ENCODE results near the gene CETP.

GRCh38 chr16:57001026-57001679 lies 39.4 kb downstream of the CETP start:
- TF ChIP-seq POLR2A (IDR thresholded peaks at IDR 0.05) = no peak
- TF ChIP-seq, protein P1, sequence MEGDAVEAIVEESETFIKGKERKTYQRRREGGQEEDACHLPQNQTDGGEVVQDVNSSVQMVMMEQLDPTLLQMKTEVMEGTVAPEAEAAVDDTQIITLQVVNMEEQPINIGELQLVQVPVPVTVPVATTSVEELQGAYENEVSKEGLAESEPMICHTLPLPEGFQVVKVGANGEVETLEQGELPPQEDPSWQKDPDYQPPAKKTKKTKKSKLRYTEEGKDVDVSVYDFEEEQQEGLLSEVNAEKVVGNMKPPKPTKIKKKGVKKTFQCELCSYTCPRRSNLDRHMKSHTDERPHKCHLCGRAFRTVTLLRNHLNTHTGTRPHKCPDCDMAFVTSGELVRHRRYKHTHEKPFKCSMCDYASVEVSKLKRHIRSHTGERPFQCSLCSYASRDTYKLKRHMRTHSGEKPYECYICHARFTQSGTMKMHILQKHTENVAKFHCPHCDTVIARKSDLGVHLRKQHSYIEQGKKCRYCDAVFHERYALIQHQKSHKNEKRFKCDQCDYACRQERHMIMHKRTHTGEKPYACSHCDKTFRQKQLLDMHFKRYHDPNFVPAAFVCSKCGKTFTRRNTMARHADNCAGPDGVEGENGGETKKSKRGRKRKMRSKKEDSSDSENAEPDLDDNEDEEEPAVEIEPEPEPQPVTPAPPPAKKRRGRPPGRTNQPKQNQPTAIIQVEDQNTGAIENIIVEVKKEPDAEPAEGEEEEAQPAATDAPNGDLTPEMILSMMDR (IDR thresholded peaks at IDR 0.05) = no peak

Data from lower leg skin (tissue), 3 donors.